OCI-LY3 (cell line): Measurements from ENCODE around the gene KRTAP5-3.
"Not testable (repeated sequence)": the region's sequence is repeated elsewhere in the genome, so short reads cannot be mapped to it uniquely, and the experiment has no call there.

ENCODE experiments used
- CTCF ChIP-seq: fragments of 200-600, 300-600 bp; sonication (generic); IDR thresholded peaks from 2 replicates; pipeline ENCODE4 v1.5.1; 2014; ENCODE audit warnings: antibody characterized with exemption, low read length, low read depth
- EZH2phosphoT487 ChIP-seq: fragments of 200-600 bp; shearing (Covaris generic); IDR thresholded peaks from 2 replicates; pipeline ENCODE4 v1.6.1; 2018; ENCODE audit warnings: antibody characterized with exemption, mixed run types, low read depth

- TF ChIP-seq CTCF, EZH2phosphoT487: not testable (repeated sequence)
Measured at GRCh38 chr11:1575756-1576155, 32.5 kb downstream of the KRTAP5-3 start.
